HG03135 (cell line): ENCODE data around the gene BDH1.
"Not testable (repeated sequence)": the region's sequence is repeated elsewhere in the genome, so short reads cannot be mapped to it uniquely, and the experiment has no call there.

Experiments used
- ATAC-seq: cut with Tn5 transposase; IDR thresholded peaks from one replicate; pipeline ENCODE4 v1.9.1; 2021; ENCODE audit warnings: mild to moderate bottlenecking, moderate library complexity; ENCODE audit not compliant: unreplicated experiment

BDH1 gene

GRCh38 chr3:197491478-197491877 is 64.3 kb downstream of the BDH1 start:
- no peak for ATAC-seq

GRCh38 chr3:197490098-197491058 is 65.4 kb downstream of the BDH1 start:
- ATAC-seq = no peak

GRCh38 chr3:197487911-197488391 is 67.8 kb downstream of the BDH1 start:
- no peak for ATAC-seq

GRCh38 chr3:197486861-197487260 is 68.9 kb downstream of the BDH1 start:
- no peak for ATAC-seq

- ATAC-seq = no peak
Measured at GRCh38 chr3:197485143-197485542, 70.6 kb downstream of the BDH1 start.

- no peak for ATAC-seq
Measured at GRCh38 chr3:197484204-197484901, 71.4 kb downstream of the BDH1 start.

- ATAC-seq = no peak
Measured at GRCh38 chr3:197482001-197482400, 73.8 kb downstream of the BDH1 start.

GRCh38 chr3:197480320-197480719 is 75.4 kb downstream of the BDH1 start:
- no peak for ATAC-seq

GRCh38 chr3:197478746-197479668 is 76.8 kb downstream of the BDH1 start:
- no peak for ATAC-seq

- ATAC-seq = not testable (repeated sequence)
Measured at GRCh38 chr3:197477816-197478215, 78.0 kb downstream of the BDH1 start.

GRCh38 chr3:197475997-197476525 is 79.7 kb downstream of the BDH1 start:
- no peak for ATAC-seq

GRCh38 chr3:197475514-197475913 is 80.3 kb downstream of the BDH1 start:
- no peak for ATAC-seq

- no peak for ATAC-seq
Measured at GRCh38 chr3:197472151-197472550, 83.6 kb downstream of the BDH1 start.

GRCh38 chr3:197471221-197472010 is 84.4 kb downstream of the BDH1 start:
- ATAC-seq = no peak

GRCh38 chr3:197468866-197469382 is 86.8 kb downstream of the BDH1 start:
- ATAC-seq = no peak

- no peak for ATAC-seq
Measured at GRCh38 chr3:197468167-197468566, 87.6 kb downstream of the BDH1 start.

GRCh38 chr3:197466586-197467399 is 89.0 kb downstream of the BDH1 start:
- no peak for ATAC-seq

GRCh38 chr3:197465996-197466549 is 89.7 kb downstream of the BDH1 start:
- no peak for ATAC-seq
